ENCODE data around the gene BLOC1S1. TPM values are rescaled to one million over a fixed set of nuclear protein-coding genes. Genes with fewer than 3 reads are reported as not detected.

The BLOC1S1 gene
- total and polyA plus RNA-seq, 10 of the 15 experiments (the other 5 are each of a cell fraction or from before 2014, with no cell fraction given), result 126 to 285 (median 166) TPM

DNA sequence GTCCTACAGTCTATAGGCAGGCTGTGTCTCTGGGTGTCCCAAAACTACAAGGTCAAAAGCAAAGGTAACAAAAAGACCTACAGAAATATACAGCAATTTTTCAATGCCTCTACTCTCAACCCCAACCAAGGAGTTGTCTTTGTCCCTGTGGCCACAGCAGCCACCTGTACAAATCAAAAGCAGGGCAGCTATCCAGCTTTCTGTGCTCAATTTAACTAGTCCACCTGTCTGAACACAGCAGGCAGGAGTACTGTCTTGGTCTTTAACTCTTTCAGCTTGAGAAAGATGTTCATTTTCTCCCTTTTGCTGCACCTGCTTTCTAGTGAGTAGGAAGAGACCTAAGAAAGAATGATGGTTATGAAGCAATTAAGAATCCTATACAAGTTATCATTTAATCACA is 46.8 kb downstream of the BLOC1S1 start (continued):
- TF ChIP-seq, protein P1, sequence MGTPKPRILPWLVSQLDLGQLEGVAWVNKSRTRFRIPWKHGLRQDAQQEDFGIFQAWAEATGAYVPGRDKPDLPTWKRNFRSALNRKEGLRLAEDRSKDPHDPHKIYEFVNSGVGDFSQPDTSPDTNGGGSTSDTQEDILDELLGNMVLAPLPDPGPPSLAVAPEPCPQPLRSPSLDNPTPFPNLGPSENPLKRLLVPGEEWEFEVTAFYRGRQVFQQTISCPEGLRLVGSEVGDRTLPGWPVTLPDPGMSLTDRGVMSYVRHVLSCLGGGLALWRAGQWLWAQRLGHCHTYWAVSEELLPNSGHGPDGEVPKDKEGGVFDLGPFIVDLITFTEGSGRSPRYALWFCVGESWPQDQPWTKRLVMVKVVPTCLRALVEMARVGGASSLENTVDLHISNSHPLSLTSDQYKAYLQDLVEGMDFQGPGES (IDR thresholded peaks at IDR 0.05), result no peak
- no peak for TF ChIP-seq NFYA (IDR thresholded peaks at IDR 0.05; ENCODE audit: borderline replicate concordance, low read depth, low read length)
- TF ChIP-seq SIN3A (IDR thresholded peaks at IDR 0.05; ENCODE audit: low read depth, low read length), result no peak

DNA sequence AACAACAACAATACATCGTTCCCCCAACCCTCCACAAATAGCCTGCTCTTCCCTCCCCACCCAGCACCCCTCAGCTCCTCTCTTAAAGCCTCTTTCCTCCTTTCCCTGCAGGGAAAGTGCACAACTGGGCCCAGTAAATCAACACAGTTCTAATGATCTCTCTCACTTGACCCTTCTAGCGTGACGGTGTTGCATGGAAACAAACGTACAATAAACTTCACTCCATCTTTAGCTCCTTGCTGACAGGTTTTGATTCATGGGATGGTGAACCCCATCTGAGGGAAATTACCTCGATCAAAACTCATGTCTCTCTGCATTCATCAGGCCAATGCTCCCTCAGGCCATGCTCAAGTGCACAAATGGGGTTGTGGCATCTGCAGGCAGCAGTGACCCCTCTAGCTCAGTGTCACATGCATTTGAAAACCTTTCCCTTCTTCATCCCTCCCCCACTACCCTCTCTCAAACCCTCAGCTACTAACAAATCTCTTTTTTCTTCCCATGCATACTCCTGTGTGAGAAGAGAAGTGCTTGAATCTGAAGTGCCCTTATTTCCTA is 50.0 kb downstream of the BLOC1S1 start:
- Histone ChIP-seq H3K79me2 (ENCODE audit: control insufficient read depth, insufficient read depth, low read length) (no peaks in the 10 kb centered on the region; the same call in 1 of the 2 replicates), H3K9me3 (replicated peaks; ENCODE audit: control insufficient read depth, insufficient read depth, low read length) (no peaks in the 10 kb centered on the region), H3K4me3 (no peak overlapping the region), H2AFZ (ENCODE audit: control insufficient read depth, low read depth, low read length) (no peak overlapping the region), H3K36me3 (ENCODE audit: control insufficient read depth in 2 of 2, insufficient read depth in 2 of 2, low read length in 1 of 2) (peaks cover 0 to 8% of the 10 kb centered on the region in 2 experiments; a peak in 3 of 4 replicates), H3K27me3 (replicated peaks in 1 of 2; ENCODE audit: control insufficient read depth in 2 of 2, insufficient read depth in 2 of 2, low read length in 1 of 2) (no peaks in the 10 kb centered on the region), H3K27ac (ENCODE audit: control insufficient read depth, insufficient read depth) (no peak overlapping the region), H3K4me1 (ENCODE audit: control insufficient read depth, insufficient read depth, low read length) (no peaks in the 10 kb centered on the region), H3K4me2 (ENCODE audit: control insufficient read depth, insufficient read depth) (no peak overlapping the region), H3K9ac (ENCODE audit: control insufficient read depth, insufficient read depth, low read length) (no peak overlapping the region), H4K20me1 (ENCODE audit: control insufficient read depth, insufficient read depth) (no peaks in the 10 kb centered on the region)
- BruUV-seq (replicated peaks), result TSS peak; percentile 9
- RAD21 ChIA-PET (ENCODE audit: unreplicated experiment), result interaction anchor here (0.7 kb wide), 1 partner anchor 21 kb away, joined by 3 read pairs; no protein-coding TSS in a partner anchor
- FAIRE-seq (no peak), DNase-seq (ENCODE audit: low read depth, low spot score) (no peak), ATAC-seq (no peak)
- intact Hi-C loops (cut with micrococcal nuclease; ENCODE audit: unreplicated experiment) (no loop called here), in situ Hi-C loops (cut with MboI) (no loop called here)
- 97% methylated on average over 5 of the region's 5 CpGs for WGBS (ENCODE audit: insufficient coverage, insufficient replicate concordance, low lambda C conversion rate, missing lambda C conversion rate)
- POLR2A ChIA-PET, result no interaction called here
- SMC1A ChIA-PET (ENCODE audit: uncharacterized antibody, unreplicated experiment), result interaction anchor here (0.6 to 2.2 kb wide), 2 partner anchors 14 to 65 kb away, joined by 3 to 6 read pairs; no protein-coding TSS in a partner anchor
- CTCF ChIA-PET, result interaction anchor here (1.2 kb wide), 1 partner anchor 10 kb away, joined by 3 read pairs; no protein-coding TSS in a partner anchor
- TF ChIP-seq TCF12 (IDR thresholded peaks at IDR 0.05; ENCODE audit: low read depth, low read length), result no peak
- TF ChIP-seq, protein P2, sequence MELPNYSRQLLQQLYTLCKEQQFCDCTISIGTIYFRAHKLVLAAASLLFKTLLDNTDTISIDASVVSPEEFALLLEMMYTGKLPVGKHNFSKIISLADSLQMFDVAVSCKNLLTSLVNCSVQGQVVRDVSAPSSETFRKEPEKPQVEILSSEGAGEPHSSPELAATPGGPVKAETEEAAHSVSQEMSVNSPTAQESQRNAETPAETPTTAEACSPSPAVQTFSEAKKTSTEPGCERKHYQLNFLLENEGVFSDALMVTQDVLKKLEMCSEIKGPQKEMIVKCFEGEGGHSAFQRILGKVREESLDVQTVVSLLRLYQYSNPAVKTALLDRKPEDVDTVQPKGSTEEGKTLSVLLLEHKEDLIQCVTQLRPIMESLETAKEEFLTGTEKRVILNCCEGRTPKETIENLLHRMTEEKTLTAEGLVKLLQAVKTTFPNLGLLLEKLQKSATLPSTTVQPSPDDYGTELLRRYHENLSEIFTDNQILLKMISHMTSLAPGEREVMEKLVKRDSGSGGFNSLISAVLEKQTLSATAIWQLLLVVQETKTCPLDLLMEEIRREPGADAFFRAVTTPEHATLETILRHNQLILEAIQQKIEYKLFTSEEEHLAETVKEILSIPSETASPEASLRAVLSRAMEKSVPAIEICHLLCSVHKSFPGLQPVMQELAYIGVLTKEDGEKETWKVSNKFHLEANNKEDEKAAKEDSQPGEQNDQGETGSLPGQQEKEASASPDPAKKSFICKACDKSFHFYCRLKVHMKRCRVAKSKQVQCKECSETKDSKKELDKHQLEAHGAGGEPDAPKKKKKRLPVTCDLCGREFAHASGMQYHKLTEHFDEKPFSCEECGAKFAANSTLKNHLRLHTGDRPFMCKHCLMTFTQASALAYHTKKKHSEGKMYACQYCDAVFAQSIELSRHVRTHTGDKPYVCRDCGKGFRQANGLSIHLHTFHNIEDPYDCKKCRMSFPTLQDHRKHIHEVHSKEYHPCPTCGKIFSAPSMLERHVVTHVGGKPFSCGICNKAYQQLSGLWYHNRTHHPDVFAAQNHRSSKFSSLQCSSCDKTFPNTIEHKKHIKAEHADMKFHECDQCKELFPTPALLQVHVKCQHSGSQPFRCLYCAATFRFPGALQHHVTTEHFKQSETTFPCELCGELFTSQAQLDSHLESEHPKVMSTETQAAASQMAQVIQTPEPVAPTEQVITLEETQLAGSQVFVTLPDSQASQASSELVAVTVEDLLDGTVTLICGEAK (IDR thresholded peaks at IDR 0.05; ENCODE audit: borderline replicate concordance), result no peak
- TF ChIP-seq, protein P3, sequence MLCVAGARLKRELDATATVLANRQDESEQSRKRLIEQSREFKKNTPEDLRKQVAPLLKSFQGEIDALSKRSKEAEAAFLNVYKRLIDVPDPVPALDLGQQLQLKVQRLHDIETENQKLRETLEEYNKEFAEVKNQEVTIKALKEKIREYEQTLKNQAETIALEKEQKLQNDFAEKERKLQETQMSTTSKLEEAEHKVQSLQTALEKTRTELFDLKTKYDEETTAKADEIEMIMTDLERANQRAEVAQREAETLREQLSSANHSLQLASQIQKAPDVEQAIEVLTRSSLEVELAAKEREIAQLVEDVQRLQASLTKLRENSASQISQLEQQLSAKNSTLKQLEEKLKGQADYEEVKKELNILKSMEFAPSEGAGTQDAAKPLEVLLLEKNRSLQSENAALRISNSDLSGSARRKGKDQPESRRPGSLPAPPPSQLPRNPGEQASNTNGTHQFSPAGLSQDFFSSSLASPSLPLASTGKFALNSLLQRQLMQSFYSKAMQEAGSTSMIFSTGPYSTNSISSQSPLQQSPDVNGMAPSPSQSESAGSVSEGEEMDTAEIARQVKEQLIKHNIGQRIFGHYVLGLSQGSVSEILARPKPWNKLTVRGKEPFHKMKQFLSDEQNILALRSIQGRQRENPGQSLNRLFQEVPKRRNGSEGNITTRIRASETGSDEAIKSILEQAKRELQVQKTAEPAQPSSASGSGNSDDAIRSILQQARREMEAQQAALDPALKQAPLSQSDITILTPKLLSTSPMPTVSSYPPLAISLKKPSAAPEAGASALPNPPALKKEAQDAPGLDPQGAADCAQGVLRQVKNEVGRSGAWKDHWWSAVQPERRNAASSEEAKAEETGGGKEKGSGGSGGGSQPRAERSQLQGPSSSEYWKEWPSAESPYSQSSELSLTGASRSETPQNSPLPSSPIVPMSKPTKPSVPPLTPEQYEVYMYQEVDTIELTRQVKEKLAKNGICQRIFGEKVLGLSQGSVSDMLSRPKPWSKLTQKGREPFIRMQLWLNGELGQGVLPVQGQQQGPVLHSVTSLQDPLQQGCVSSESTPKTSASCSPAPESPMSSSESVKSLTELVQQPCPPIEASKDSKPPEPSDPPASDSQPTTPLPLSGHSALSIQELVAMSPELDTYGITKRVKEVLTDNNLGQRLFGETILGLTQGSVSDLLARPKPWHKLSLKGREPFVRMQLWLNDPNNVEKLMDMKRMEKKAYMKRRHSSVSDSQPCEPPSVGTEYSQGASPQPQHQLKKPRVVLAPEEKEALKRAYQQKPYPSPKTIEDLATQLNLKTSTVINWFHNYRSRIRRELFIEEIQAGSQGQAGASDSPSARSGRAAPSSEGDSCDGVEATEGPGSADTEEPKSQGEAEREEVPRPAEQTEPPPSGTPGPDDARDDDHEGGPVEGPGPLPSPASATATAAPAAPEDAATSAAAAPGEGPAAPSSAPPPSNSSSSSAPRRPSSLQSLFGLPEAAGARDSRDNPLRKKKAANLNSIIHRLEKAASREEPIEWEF (IDR thresholded peaks at IDR 0.05; ENCODE audit: insufficient replicate concordance, low read depth, low read length), result no peak
- no peak for TF ChIP-seq BACH1 (IDR thresholded peaks at IDR 0.05; ENCODE audit: borderline replicate concordance)
- TF ChIP-seq, protein P4, sequence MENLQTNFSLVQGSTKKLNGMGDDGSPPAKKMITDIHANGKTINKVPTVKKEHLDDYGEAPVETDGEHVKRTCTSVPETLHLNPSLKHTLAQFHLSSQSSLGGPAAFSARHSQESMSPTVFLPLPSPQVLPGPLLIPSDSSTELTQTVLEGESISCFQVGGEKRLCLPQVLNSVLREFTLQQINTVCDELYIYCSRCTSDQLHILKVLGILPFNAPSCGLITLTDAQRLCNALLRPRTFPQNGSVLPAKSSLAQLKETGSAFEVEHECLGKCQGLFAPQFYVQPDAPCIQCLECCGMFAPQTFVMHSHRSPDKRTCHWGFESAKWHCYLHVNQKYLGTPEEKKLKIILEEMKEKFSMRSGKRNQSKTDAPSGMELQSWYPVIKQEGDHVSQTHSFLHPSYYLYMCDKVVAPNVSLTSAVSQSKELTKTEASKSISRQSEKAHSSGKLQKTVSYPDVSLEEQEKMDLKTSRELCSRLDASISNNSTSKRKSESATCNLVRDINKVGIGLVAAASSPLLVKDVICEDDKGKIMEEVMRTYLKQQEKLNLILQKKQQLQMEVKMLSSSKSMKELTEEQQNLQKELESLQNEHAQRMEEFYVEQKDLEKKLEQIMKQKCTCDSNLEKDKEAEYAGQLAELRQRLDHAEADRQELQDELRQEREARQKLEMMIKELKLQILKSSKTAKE (IDR thresholded peaks at IDR 0.05; ENCODE audit: low read depth, poor library complexity, severe bottlenecking), result no peak
- no peak for TF ChIP-seq IRF4 (IDR thresholded peaks at IDR 0.05; ENCODE audit: low read depth, low read length)

Measured in GM12878 (cell line).